ENCODE data around the gene NPEPL1.

Gene NPEPL1

DNA sequence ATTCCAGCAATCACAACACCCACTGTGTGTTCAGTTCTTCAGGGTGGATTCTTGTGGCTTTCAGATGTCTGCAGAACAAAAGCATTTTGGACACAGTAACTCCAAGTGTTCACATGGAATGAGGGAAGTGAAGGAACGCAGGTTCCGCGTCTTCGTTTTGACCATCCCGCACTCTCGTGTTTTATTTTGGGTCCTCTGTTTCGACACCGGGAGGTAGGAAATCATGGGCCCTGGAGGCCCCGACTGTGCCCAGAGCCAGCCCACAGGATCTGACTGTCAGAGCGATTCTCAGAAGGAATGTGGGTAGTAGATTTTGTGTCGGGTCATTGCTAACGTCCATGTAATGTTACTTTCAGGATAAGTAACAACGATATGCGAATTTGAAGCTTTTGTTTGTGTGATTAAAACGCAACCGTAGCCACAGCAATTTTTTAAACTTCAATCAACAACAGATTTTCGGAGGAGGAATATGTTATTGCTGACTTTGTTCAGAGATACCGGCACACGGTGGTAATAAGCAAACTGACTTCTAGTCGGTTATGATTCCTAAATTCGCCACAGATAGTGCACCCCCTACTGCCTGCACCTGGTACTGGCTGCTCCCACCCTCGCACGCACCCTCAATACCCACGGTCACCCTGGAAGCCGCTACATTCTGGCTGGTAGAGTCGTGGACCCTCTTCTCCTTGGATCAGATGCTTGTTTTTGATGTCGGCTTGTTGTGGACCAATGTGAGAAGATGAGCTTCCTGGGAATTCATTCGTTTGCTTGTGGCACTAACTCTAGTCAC, 10.5 kb downstream of the NPEPL1 start:
- no peak for DNase-seq

DNA sequence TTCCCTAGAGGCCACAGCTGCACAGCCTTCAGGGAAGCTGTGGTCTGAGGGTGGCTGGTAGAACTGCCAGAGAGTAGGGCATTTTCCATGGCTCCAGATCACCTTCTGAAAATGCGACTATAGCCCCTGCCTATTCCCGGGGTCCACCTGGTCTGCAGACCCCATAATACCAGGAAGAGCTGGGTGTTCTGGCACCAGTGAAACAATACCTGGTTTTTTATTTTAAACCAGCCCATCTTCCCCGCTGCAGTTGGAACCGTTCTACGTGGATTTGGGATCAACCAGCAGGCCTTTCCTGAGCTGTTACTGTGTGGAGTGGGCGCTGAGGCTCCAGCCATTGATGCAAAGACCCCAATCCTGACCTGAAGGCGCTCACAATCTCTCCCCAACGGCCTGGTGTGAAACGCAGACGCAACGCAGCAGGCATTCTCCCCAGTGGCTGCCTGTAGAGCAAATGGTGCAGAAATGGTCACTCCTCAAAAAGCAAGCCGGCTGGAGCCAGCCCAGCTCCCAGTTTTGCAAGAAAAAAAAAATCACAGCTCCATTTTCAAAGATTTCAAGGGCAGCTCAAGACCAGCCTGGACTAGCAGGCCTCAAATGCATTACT, 11.3 kb downstream of the NPEPL1 start:
- no peak for DNase-seq

DNA sequence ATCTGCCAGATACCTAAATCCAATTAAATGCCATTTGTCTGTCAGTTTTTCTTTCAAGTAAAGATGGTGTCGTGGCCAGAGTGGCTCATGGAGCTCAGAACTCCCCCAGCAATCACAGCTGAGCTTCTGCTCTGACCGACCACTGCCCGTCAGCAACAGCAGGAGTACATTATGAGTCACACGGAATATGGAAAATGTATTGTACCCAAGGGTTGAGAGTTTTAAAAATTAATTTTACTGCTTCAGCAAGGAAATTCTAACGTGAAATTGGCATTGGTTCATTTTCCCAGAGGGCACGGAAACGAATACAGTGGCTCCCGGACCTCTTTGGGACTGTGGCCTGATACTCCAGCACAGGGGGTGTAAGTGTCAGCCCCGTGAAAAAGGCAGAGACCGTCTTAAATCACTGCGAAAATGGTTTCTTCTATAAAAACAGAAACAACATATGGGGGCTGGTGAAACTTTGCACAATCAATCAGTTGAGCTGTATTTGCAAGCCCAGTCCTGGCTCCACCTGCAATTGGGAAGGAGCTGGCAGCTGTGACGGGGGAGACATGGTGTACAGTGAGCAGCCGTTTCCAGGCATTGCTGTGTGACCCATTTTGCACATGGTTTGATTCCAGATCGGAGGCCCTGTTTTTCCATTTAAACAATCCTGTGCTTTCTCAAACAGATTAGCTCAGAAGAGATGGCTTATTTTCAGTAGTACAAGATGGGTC, 12.8 kb downstream of the NPEPL1 start:
- no peak for DNase-seq

DNA sequence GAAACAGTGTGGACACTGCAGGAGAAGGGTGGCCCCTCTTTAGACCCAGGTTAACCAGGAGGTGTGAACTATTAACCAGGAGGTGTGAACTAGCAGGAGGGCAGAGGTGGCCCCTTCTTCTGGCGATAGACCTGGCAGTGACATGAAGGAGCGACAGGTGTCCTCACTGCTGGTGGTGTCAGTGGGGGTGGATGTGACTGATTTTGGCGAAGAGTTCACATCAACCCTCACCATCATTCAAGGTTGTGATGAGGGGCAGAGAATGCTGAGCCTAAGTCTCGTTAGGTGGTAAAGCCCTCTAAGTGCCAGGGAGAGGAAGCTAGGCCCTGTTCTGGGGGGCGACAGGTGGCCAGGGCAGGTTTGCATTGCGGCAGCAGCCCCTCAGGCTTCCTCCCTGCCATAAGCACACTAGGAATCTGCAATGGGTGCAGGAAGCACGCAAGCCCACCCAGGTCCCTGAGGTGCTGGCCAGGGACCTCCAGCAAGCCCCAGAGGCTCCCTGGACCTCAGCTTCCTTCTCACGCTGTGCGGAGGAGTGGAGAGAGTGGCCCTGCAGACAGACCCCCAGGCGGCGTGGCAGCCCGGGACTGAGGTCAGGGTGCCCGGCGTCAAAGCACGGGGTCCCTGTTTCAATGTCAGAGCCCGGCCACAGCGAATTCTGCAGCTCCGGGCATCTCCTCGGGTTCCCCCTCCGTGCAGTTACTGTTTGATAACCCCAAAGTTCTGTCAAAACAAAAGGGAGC, 13.7 kb downstream of the NPEPL1 start:
- no peak for DNase-seq

DNA sequence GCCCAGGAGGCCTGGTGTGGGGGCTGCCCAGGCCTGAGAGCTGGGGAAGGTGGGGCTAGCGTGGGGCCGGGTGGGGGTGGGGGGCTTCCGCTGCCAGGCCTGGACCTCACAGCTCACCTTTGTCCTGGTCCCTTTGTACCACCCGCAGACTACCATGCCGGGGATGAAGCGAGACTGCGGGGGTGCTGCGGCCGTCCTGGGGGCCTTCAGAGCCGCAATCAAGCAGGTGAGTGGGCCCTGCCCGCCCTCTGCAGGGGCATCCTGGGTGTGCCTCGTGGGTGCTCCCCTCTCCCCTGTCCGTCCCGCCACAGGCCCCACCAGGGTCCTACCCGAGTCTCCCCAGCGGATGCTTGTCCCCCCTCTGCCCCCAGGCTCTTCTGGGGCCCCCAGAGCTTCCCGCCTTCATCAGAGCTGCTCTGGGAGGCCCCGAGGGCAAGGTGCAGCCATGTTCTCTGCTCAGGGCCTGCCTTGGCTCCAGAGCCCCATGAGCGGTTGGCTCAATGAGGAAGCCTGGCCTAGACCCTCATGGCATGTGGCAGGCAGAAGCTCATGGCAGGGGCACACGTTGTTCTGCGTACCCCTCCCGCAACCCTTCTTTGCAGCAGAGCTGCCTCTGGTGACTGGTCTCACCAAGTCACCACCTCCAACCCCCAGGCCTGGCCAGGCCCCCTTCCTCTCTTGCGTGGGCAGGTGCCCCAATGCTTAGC, 14.5 kb downstream of the NPEPL1 start:
- DNase-seq = no peak

DNA sequence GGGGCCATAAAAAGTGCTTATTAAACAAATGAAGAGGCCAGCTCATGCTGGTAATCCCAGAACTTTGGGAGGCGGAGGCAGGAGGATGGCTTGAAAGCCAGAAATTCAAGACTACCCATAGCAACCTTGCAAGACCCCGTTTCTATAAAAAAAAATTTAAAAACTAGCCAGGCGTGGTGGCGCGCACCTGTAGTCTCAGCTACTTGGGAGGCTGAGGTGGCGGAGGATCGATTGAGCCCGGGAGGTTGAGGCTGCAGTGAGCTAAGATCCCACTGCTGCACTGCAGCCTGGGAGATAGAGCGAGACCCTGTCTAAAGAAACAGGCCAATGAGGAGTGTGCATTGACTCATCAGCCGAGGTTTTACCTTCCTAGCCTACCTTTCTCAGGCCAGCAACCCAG, 15.2 kb downstream of the NPEPL1 start:
- no peak for DNase-seq

DNA sequence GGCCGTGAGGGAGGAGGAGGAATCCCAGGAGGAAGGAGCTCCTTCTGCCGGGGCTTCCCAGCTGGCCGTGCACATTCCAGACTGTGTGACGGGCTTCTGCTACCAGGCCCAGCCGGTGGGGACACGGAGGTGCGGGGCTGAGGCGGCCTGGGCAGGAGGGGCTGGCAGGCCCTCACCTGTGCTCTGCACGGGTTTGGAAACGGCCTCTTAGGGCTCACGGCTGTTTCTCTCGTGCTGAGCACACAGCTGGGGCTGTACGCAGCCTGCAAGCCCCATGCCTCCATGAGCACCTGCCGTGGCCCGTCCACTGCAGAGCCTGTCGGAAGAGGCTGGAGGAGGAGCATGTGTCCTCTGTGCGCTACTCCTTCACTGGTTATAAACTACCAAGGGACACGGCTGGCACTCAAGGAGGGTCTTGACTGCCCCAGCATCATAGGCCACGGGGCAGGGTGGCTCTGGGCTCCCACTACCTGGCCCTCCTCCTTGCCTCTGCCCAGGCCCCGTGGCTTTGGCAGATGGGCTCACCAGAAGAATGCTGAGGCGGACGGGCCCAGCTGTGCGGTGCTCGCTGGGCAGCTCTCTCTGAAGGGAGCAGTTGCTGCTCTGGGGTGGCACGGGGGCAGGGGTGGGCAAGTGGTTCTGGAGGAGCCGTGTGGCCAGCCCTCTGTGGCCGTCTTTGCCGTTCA, 15.8 kb downstream of the NPEPL1 start:
- no peak for DNase-seq

DNA sequence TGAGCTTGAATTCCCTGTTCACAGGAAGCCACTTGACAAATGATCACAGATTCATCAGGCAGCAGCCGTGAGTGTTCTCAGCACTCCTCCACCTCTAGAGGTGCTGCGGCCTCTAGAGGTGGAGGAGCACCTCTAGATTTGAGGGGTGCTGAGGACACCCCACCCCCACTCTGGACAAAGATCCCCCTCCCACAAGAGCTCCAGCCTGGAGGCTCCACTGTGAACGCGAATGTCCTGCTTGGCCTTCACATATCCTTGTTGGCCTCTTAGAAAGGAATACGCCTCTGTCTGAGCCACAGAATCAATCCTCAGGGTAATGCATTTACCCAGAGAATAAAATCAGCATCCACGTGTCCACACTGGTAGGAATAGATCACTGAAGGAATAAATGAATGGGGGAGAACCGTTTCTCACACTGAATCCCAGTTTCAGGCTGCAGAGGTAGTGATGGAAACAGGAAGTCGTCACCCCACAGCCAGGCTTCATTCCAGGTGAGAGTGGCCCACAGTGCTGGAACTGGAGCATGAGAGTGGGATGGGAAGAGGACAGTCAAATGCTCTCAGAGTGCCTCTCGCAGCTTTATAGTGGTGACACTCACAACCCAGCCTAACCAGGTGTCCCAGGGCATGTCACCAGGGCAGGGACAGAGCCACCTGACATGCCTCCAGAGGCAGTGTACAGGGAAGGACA, 16.6 kb downstream of the NPEPL1 start:
- DNase-seq = no peak

DNA sequence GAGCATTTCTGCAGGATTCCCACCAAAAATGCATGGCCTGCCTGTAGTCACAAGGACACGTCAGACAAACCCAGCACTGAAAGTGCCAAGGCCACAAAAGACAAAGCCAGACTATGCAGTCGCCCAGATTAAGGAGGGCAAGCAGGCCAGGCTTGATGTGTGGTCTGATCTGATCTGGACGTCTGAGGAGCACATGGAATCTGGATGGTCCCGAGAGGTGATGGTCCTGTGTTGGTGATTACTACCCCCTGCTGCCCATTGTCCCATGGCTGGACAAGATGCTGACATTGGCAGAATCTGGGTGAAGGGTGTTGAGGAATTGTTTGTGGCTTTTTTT, 17.1 kb downstream of the NPEPL1 start:
- no peak for DNase-seq

DNA sequence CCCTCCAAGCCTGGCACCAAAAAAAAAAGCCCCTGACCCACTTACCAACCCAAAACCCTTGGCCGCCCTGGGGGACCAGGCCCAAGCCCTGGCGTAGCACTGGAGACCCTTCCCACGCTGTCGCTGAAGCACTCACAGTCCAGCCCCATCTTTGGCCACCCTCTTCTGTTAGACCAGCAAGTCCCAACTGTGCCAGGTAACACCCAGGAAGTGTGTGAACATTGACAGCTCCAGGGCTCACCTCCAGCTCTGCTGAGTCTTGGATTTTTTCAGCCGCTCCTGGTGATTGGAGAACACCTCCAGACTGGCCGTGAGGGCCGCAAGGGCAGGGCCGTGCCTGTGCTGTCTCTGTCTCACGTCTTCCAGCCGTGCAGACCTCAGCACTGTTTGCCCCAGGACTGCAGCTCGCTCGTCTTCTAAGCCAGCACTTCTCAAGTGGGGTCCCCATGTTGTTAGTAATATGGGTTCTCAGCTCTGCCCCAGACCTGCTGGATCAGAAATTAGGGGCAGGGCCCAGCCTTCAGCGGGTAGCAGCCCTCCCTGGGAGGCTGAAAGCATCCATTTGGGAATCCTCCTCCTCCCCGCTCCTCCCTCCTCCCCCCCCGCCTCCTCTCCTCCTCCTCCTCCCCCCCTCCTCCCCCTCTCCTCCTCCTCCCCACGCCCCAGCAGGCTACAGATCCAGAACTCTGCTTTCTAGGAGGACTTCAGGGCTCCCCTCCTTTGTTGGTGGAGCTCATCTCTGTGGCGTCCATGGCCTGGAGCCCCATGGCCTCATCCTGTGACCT, 18.1 kb downstream of the NPEPL1 start:
- no peak for DNase-seq

DNA sequence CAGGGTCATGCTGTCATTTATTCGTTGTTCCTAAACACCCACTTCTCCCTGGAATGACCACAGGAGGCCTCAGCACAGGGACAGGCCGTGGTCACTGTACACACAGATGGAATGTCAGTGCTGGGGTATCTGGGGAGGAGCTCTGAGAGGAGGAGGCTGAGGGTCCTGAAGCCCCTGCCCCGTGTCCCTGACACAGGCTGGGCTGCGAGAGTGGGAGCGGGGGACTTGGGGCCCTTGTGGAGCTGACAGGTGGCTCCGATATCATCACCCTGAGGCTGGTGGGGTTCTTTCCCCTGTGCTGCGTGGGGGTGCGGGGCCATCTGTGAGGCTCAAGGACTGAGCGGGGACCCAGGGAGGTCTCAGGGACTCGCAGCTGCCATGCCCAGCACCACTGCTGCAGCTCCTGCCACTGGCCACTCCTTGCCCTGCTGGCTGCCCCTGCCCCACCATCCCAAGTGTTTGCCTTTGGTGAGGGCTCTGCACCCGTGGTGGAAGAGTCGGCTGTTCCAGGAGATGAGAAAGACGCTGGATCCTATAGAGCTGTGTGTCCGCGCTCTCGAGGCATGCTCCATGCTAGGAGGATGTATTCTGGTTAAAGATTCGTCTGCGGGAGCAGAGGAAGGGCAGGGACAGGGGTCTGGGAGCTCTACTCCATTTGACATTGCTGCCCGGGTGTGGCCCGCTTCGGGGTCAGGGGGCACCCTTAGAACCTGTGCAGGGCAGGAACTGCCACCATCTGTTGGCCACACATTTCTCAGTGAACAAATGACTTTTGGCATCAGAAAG, 18.9 kb downstream of the NPEPL1 start:
- DNase-seq = no peak

DNA sequence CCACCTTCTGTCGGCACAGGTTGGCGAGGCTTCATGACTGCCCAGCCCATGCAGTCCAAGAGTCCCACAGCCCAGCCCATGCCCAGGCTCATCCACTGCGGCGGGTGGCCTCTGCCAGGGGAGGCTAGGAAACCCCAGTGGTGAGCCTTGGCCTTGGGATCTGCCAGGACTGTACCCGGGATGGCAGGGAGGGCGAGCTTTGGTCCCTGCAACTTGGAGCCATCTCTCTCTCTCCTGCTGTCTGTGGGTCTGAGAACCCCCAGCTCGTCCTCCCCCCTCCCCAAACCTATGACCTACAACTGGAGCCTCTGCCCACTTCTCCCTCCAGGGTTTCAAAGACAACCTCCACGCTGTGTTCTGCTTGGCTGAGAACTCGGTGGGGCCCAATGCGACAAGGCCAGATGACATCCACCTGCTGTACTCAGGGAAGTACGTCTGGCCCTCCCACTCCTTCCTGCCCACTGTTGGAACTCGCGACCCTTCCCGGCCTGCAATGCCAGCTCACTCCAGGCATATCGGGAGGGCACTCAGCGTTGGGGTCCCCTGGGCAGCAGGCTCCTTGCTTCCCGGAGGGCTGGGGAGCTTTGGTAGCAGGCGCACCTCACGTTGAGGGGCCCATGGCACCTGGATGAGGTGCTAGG, 19.7 kb downstream of the NPEPL1 start:
- DNase-seq = no peak

DNA sequence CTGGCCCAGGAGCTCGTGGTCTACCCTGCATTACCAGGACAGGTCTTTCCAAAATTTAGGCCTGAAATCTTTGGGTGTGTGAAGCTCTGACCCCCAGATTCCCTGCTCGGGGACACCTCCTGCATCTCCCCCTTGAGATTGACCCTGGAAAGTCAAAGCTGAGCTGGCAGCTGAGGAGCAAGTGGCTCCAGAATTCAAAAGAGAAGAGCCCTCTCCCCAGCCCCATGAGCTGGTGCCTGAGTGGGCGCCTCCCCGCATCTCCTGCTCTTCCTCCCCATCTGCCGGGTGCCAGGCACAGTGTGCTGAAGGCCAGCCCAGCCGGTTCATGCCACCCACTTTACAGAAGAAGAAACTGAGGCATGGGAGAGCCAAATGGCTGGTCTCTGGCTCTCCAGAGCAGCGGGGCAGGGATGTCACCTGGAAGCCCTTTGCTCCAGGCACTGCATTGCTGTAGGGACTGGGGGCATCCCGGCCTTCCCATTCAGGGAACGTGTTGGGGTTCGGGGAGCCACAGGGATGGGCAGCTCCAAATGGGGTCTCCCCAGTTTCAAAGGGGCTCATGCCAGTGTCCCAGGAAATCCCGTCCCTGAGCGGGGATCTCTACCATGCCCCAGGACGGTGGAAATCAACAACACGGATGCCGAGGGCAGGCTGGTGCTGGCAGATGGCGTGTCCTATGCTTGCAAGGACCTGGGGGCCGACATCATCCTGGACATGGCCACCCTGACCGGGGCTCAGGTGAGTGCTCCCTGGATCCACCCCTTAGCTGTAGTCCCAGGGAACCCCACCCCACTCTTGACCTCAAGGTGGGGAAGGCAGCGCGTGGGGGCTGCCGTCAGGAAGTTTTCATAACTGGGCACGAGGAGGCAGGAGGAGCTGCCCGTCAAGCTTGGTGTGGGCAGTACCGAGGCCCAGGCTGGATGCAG, 20.5 kb downstream of the NPEPL1 start:
- no peak for DNase-seq

DNA sequence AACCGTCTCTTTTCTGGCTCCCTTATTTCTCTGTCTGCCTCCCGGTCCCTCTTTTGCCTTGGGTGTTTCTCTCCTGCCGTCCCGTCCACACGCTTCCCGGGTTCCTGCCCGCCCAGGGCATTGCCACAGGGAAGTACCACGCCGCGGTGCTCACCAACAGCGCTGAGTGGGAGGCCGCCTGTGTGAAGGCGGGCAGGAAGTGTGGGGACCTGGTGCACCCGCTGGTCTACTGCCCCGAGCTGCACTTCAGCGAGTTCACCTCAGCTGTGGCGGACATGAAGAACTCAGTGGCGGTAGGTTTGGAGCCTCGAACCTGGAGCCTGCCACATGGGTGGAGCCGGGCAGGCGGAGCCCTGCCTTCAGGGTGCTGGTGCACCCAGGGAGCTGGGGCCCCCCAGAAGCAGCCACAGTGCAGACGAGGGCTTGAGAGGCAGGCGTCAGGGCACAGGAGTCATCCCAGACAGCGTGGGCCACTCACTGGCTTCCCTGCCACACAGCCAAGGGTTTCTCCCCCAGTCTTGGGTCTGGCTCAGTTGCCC, 21.3 kb downstream of the NPEPL1 start:
- DNase-seq = peak in 1 of 5 donors; percentile 11

DNA sequence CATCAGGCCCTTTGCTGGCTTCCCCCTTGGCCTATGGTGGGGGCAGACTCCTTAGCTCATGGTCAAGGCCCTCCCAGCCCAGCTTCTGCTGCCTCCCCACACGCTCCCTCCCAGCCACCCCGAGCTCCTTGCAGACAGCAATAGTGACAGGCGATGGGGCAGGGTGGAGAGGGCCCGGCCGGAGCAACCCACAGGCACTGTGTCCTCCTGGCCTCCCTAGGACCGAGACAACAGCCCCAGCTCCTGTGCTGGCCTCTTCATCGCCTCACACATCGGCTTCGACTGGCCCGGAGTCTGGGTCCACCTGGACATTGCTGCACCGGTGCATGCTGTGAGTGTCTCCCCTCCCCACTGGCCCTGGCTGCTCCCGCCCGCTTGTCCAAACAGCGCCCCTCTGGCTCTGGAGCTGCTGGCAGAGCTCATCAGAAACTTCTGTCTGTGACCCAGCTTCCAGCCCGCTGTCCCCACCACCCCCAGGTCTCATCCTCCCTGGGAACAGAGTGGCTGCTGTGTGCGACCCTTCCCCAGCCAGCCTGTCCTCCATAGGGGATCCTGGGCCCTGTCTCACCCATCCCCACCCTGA, 21.8 kb downstream of the NPEPL1 start:
- peak in 1 of 5 donors; percentile 9 for DNase-seq

DNA sequence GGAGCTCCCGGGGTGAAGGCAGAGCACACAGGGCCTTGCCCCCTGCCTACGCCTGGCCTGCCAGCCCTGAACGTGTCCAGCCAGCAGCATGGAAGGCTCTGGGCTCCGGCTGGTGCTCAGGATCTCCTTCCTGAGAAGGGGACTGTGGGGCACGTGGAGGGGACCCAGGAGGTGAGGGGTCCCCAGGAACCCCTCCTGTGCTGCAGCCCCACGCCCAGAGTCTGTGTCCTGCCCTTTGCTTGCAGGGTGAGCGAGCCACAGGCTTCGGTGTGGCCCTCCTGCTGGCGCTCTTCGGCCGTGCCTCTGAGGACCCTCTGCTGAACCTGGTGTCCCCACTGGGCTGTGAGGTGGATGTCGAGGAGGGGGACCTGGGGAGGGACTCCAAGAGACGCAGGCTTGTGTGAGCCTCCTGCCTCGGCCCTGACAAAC, 22.3 kb downstream of the NPEPL1 start:
- DNase-seq = peak in 1 of 5 donors; percentile 10

DNA sequence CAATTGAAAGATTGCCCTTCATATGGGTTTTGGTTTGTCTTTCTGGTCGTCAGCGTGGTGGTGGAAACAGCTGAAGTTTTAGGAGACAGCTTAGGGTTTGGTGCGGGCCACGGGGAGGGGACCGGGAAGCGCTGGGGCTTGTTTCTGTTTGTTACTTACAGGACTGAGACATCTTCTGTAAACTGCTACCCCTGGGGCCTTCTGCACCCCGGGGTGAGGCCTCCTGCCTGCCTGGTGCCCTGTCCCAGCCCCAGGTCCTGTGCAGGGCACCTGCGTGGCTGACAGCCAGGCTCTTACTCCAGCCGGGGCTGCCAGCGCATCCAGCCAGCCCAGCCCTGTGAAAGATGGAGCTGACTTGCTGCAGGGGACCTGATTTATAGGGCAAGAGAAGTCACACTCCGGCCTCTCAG, 22.8 kb downstream of the NPEPL1 start:
- DNase-seq = no peak

Data from T-helper 1 cell (primary cell).